HG03039 (cell line): Measurements from ENCODE around the gene IL12RB2.
"Not testable (repeated sequence)": the region's sequence is repeated elsewhere in the genome, so short reads cannot be mapped to it uniquely, and the experiment has no call there.

Source experiments
- ATAC-seq: cut with Tn5 transposase; IDR thresholded peaks from one replicate; pipeline ENCODE4 v1.9.1; 2021; ENCODE audit warnings: mild to moderate bottlenecking, moderate library complexity; ENCODE audit not compliant: unreplicated experiment

Gene IL12RB2

DNA sequence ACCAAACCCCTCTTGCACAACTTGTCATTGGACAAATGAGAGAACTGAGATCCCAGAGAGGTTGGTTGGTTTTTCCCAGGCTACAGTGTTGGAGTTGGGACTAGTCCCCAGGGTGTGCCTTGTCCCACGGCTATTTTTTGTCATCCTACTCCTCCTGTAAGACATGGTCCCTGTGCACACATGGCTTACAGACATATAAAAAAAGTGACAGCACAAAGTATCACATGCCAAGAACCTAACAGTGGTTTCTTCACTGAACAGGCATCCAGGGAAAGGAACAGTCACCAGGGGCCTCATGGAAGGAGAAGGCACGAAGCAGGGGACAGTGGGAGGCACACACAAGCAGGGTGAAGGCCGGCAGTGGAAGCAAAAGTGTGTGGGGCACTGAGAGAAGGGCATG is 86.1 kb downstream of the IL12RB2 start:
- ATAC-seq: no peak

DNA sequence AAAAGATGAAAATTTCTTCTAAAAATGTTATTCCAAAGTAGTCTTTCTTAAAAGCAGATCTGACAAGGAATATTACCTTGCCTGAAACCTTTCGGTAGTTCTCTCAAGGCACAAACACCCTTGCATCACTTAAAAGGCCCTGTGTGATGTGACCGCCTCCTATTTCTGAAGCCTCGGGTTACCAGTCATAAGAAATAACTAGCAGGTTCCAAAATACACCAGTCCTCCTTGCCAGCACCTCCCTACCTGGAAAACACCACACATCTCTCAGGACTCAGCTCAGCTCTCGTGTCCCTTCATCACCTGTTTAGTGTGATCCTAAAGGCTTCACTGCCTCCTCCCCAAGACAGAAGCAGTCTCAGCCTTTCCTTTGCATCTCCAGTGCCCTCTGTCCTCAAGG is 86.9 kb downstream of the IL12RB2 start:
- no peak for ATAC-seq

DNA sequence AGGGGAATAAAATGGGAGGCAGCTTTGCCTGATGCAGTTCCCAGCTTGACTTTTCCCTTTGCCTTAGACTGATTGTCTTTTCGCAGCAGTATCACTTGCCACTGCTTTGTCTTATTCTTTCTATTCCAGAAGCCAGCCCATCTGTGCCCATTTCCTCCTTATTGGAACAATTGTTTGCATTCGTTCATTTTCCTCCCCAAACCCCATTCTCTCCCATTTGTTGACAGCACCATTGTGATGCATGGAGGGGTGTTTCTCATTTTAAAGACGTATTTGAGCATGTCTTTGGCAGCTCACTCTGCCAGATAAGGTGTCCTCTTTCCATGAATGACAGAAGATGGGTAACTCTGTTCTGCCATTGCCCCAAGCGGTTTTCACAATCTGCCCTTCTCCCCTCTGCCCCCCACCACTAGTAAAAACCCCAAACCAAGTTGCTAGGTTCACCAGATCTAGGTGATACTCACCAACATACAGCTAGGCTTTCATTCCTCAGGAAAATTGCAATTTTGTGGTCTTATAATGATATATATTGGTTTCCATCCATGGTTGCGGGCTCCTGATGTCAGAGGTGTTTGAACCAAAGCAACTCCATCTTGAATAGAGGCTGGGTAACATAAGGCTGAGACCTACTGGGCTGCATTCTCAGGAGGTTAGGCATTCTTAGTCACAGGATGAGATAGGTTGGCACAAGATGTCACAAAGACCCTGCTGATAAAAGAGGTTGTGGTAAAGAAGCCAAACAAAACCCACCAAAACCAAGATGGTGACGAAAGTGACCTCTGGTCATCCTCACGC is 91.7 kb downstream of the IL12RB2 start:
- no peak for ATAC-seq

DNA sequence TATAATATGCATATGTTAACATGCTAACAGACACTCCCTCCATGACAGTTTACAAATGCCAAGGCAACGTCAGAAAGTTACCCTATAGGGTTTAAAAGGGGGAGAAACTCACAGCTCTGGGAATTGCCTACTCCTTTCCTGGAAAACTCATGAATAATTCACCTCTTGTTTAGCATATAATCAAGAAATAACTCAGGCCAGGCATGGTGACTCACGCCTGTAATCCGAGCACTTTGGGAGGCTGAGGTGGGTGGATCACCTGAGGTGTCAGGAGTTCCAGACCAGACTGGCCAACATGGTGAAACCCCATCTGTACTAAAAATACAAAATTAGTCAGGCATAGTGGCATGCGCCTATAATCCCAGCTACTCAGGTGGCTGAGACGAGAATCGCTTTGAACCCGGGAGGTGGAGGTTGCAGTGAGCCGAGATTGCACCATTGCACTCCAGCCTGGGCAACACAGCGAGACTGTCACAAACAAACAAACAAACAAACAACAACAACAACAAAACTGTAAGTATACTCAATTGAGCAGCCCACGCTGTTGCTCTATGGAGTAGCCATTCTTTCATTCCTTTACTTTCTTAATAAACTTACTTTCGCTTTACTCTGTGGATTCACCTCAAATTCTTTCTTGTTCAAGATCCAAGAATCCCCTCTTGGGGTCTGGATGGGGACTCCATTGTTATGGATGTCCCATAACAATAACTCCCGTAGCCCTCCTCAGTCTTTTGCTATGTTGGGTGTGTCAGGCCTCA is 92.5 kb downstream of the IL12RB2 start:
- not testable (repeated sequence) for ATAC-seq

DNA sequence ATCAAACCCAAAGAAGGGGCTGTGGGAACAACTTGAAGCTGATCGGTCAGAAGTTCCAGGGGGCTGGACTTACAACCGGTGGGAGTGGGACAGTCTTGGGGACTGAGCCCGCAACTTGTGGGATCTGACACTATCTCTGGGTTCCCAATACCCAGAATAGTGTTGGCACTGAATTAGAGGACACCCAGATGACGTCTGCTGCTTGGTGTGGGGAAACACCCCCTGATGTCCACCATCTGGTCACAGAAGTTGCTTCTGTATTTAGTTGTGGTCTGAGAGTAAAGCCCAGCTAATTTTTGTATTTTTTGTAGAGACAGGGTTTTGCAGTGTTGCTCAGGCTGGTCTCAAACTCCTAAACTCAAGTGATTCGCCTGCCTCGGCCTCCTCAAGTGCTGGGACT is 93.8 kb downstream of the IL12RB2 start:
- no peak for ATAC-seq

DNA sequence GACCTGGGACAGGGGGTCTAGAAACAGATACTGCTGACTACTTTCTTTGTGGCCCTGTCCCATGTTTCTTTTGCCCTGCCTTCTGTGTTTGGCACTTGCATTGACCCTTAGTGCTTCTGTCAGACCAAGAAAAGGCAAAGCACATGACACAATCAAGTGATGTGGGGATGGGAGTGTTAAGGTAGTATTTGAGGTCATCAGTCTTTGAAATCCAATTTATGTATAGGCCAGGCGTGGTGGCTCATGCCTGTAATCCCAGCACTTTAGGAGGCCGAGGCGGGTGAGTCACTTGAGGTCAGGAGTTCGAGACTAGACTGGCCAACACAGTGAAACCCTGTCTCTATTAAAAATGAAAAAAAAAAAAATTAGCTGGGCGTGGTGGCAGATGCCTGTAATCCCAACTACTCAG is 96.5 kb downstream of the IL12RB2 start:
- no peak for ATAC-seq

DNA sequence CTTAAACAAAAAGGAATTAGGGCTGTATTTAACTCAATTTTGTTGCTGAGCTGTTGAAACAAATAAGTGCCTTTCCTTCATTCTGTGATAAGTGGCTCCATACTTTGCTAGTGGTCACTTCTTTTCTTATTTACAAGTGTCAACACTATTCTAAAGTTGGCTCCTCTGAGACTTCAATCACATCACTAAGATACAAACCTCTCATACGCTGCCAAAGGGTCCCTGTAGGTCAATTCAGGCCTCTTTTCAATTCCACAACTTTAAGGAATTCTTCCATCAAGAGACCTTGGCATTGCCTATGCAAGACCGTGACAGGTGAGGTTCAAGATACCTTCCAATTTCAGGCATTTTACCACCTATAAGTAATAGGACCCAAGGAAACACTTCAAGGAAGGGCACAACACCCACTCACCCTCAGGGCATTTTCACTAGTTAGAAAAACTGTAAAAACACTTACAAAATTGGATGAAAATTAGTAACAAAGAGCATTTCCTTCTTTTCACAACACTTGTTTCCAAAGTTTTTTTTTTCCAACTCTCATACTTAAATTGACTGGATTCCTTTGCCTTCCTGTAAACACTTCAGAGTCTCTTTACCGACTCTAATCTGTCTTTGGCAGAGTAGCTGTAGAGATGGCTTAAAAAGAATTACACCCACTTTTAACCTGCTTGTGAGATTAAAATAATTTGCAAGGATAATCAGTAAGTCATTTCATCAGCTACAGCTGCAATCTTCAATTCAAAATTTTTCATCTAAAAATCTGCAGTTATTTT is 98.0 kb downstream of the IL12RB2 start:
- no peak for ATAC-seq

DNA sequence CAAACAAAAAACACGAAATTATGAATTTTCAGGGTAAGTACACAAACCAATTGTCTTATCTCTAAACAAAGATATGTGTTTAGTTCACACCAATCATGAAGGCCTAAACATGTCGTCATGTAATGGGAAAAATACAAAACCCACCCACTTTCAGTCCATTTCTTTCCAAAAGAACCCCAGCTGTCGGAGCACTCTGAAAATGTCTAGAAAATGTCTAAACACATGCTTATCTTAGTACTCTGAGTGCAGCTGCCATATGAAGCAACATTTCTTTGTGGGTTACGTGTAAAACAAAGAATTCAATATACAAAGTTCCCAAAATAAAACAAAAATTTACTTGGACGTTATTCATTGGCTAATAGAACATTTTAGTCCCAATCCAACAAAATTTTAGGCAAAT is 99.8 kb downstream of the IL12RB2 start:
- no peak for ATAC-seq

DNA sequence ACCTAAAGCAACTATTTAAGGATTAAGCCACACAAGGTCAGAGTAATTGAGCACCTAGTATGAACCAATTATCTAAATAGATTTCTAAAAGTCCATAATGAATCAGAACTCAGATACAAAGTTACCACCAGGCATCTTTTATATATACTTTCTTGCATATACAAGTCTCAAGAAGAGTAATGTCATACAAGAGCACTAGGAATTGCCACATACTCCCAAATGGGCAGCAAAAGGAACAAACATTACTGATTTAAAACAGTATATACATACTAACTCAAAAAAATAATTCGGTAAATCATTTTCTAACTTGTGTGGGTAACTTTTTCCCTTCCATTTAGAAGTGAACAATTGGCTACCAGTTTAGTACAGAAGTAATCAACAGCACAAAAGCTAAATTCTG is 100.5 kb downstream of the IL12RB2 start:
- ATAC-seq: no peak

DNA sequence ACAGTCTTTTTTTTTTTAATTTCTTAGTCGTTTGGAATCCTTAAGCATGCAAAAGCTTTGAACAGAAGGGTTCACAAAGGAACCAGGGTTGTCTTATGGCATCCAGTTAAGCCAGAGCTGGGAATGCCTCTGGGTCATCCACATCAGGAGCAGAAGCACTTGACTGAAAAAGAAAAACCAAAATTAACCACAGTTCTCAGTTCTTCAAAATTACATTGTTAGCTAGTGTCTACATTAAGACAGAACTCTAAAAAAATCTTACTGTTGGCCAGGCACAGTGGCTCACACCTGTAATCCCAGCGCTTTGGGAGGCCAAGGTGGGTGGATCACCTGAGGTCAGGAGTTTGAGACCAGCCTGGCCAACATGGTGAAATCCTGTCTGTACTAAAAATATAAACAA is 105.4 kb downstream of the IL12RB2 start:
- not testable (repeated sequence) for ATAC-seq

DNA sequence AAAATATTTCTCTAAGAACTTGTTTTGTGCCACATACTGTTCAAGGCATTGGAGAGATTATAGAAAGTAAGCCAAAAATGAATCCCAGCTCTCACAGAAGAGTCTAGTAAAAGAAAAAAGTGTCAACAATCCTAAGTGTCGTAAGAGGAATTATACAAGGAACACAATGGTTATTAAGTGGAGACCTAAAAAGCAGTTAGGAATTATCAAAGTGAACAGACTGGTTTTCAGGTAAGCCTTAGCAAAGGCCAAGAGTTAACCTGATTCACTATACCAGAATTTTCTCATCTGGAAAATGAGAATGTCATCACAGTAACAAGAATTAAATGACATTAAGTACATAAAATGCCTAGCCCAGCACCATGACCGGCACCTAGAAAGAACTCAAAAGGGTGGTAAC is 106.9 kb downstream of the IL12RB2 start:
- ATAC-seq: no peak

DNA sequence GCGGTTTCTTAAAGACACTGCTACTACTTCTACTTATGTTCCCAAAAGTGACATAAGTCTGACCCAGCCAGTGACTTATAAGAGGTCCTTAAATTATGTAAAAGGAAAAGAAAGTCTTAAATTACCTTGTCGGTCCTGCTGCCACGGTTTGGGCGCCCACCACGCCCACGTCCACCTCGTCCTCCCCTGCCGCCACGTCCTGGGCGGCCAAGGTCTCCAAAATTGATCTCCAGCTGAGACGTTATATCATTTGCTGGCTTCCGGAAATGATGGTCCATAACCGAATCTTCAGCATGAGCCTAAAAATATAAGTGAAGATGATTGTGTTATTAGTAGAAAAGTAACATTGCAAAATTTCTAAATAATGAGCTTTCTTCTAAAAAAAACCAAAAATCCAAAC is 107.4 kb downstream of the IL12RB2 start:
- no peak for ATAC-seq

DNA sequence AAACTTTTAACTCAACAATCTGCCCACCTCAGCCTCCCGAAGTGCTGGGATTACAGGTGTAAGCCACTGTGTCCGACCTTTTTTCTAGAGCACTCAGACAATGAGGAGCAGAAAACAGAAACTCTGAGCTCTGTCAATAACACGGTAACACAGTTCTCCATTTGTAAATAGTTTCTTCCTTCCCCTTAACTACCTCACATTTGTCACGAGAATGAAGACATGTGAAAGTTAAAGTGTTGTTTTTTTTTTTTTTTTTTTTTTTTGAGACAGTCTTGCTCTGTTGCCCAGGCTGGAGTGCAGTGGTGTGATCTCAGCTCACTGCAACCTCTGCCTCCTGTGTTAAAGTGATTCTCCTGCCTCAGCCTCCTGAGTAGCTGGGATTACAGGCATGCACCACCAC is 110.1 kb downstream of the IL12RB2 start:
- ATAC-seq: not testable (repeated sequence)

DNA sequence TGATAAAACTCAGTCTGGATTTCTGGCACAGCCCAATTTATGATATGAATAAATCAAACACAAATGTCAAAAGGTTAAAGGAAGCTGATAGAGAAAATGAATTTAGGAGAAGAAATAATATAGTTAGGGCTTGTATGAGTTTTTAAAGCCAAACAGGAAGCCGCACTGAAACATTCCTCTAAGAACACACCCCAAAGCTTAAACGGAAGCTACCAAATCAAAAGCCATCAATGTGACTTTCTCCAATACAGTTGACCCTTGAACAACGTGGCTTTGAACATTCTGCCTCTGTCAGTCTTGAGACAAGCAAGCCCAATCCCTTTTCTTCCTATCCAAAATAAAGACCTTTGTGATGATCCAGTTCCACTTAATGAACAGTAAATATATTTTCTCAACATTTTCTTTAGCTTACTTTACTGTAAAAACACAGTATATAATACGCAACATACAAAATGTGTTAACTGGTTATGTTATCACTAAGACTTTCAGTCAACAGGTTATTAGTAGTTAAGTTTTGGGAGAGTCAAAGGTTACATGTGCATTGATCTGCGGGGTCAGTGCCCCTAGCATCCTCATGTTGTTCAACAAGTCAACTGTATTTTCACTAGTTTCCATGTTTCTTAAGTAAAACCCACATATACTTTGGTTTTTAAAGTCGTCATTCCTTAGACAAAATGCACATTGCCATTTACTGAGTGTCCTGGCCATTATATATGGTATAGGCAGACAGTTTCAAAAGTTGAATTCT is 111.3 kb downstream of the IL12RB2 start:
- ATAC-seq: no peak

DNA sequence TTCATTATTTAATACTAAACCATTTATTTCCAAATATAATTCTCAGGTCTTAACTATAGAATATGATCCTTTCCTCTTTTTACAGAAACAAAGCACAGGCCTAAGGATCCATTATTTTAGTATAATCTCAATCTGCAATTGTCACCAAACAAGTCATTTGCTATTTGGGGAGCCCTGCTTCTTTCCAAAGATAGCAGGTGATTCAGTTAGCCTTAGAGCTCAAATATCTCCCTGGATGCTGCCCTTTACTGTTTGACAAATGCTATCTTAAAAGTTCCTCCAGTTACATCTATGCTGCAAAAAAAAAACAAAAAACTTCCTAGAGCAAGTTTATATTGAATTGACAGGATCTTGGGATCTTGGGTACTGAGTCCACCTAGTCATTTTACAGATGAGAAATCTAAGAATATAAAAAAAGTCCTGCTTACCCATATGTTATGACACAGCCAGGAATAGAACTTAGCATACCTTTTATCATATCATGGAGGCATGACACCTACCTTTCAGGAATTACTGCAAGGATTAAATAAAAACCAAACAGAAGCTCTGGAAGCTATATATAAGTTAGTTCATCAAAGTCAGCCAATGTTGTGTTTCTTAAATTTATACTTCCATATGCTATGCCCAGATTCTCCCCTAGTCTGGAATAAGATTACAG is 113.3 kb downstream of the IL12RB2 start:
- ATAC-seq: no peak

DNA sequence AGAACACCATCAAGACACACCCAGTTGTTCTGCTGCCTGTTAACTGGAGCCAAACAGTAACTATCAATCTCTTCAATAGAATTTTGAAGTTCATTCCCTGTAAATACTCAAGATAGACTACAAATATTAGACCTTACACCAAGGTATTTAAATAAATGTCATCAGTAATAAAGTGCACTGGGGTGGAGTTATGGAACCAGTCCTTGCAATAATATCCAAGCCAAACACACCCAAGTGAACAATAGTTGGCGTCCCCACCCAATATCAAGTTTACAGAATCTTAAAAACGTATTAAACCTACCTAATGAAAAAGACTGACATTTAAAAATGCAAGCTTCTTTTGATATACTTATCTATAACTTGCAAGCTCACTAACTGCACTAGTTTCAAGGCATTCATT is 119.8 kb downstream of the IL12RB2 start:
- no peak for ATAC-seq

DNA sequence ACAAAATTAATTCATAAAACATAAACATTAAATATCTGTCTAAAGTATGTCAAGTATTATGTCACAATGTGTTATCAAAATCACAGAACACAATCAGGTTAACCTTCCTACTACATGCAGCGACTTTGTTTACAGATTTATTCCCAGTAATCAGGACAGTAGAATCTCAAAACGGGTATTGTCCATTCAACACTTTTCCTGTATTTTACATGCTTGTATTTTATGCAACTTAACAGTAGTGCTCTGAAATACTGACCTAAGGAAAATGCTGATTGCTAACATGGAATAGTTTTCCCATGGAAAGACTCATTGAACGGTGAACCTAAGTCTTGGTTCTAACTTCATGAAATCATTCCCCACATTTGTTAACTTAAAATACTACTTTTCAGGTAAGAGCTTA is 120.3 kb downstream of the IL12RB2 start:
- no peak for ATAC-seq

DNA sequence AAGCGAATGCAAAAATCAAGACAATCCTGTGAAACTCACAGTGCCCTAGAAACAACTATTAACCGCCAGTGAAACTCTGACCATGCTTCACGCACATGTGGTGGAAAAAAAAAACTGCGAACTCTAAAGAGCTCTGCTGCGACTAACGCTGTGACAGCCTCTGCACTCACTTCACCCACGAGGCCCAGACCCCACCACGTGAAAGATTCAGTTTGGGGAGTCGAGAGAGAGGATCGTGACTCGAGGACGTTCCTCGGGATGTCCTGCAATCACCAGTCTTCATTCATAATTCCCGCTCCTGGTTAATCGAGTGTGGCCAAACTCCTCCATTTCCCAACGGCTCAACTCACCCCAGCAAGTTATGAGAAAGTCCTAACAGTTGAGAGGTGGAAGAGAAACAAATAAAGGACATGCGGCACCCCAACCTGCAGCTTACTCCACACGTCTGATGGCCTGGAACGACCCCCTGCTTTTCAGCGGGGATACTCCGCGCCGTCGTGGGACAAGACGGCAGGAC is 121.4 kb downstream of the IL12RB2 start:
- ATAC-seq: no peak

DNA sequence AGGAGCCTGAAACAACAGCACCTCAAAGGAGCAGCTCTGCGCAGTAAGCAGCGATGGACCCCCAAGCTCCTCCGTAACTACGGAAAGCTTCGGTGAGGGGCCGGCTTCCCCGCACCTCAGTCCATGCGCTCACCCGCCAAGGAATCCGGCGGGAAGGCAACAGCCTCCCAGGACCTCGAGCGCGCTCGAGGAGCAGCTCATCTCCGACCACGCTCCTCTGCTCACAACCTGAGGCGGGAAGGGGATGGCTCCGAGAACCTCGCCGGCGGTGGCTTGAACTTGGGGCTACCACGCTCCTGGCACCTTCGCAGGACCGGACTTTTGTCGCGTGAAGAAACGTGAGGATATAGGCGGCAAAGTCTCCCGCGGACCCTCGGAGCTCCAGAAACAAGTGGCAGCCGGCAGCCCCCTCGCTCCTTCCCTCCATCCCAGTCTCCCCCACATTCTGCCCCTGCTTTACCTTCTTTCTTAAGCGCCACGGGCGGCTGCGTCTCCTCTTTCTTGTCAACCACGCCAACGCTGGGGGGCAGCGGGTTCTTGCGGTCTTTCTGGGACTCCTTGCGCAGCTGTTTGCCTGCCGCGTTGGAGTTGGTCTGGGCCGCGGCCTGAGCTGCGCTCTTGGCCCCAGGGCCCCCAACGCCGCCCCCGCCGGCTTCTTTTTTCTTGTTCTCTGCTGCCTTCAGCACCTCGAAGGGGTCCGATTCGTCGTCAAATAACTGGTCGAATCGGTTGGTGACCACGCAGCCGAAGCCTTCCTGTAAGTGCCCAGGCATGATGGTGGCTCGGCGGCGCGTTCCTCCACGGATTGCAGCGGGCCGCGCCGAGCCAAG is 122.1 kb downstream of the IL12RB2 start:
- peak; percentile 11 for ATAC-seq
